Melanocyte of skin (primary cell): ENCODE data around the gene HENMT1. TPM values are rescaled to one million over a fixed set of nuclear protein-coding genes. Genes with fewer than 3 reads are reported as not detected.

Experiments used
- total RNA-seq, 2 donors: library from RNA; depleted of rRNA; stranded (reverse); fragments of >200 nt; gene quantifications; 2 replicates each; pipeline ENCODE4 v1.2.3, GENCODE V29; 2012

Gene HENMT1
- total RNA-seq: 1 to 10 TPM; 3.4 to 3.7 TPM

DNA sequence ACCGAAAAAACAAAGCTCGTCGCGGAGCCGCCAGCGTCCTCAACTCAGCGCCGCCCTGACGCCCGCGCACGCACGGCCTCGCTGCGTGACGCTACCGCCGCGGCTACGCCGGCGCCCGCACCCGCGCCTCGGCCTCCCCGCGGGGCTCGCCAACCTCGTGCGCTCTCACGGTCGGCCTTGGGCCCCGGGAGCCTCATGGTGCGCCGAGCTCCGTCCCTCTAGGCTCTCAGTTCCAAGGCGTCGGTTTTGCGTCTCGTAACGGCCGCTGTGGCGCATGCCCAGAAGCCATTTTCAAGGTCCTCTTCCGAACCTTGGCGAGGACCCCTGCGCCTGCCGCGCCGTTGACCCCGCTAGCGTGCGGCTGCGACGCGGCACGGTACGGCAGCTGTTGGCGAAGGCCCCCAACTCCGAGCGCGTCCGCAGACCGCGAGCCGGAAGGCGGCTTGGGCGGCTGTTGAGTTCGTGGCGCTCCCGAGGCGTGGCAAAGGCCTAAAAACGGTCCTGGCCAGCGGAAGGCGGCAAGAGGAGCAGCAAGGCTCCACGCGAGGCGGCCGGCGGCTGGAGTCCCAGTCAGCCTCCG, at the start of gene HENMT1:
TSS of gene HENMT1 (minus strand) at position 64 of the 580 bp plus-strand sequence. CDS start 1,209 bp downstream, outside the sequence.

GRCh38 chr1:108691942-108692723, 31.2 kb upstream of the HENMT1 start, which contains the start of gene PRPF38B:
Gene PRPF38B (plus strand): TSS chr1:108692310. CDS start chr1:108692592, 282 bp downstream.

Other genes with a start within 250 kb of the HENMT1 start
- gene NBPF6, start 210.8 kb downstream of the HENMT1 start, total RNA-seq: under 1 TPM; 0.33 to 0.34 TPM
- 10 to 100 TPM; 26.2 to 51.6 TPM for gene EEIG2, start 101.0 kb downstream of the HENMT1 start, total RNA-seq
- 10 to 100 TPM; 17.2 to 22.3 TPM for gene PRPF38B, start 31.2 kb upstream of the HENMT1 start, total RNA-seq
- gene FNDC7, start 51.8 kb upstream of the HENMT1 start, total RNA-seq: under 1 TPM; 0.33 to 0.34 TPM
- gene STXBP3, start 85.6 kb upstream of the HENMT1 start, total RNA-seq: 10 to 100 TPM; 41.3 to 49.2 TPM
- under 1 TPM; under 0.01 to 0.69 TPM for gene AKNAD1, start 196.0 kb upstream of the HENMT1 start, total RNA-seq
- 10 to 100 TPM; 24.4 to 38.3 TPM for gene GPSM2, start 215.9 kb upstream of the HENMT1 start, total RNA-seq